HuH-7.5 (cell line): Measurements from ENCODE around the gene ISCU.

Source experiments
- DNase-seq: peaks from one replicate; pipeline ENCODE4 v3.0.0; 2011; ENCODE audit warnings: low spot score

ISCU gene

GRCh38 chr12:108562348-108563135 lies at the start of gene ISCU:
TSS of gene ISCU (plus strand) at chr12:108562596. CDS start at chr12:108562623, 27 bp downstream.
- peak; percentile 87 for DNase-seq

GRCh38 chr12:108514468-108514972 lies 47.9 kb upstream of the ISCU start:
- no peak for DNase-seq

- DNase-seq, result peak; percentile 91
These were observed 47.2 kb upstream of the ISCU start, which contains the start of gene FICD for GRCh38 chr12:108514973-108515814. TSS of gene FICD (plus strand) at chr12:108515277. CDS start at chr12:108516973, 1,696 bp downstream.

- DNase-seq, result no peak
These were observed 46.5 kb upstream of the ISCU start for GRCh38 chr12:108515916-108516315.

GRCh38 chr12:108516511-108517275 lies 45.7 kb upstream of the ISCU start:
- no peak for DNase-seq

- no peak for DNase-seq
These were observed 44.9 kb upstream of the ISCU start for GRCh38 chr12:108517288-108518100.

GRCh38 chr12:108518101-108518715 lies 44.2 kb upstream of the ISCU start:
- no peak for DNase-seq

GRCh38 chr12:108518716-108519496 lies 43.5 kb upstream of the ISCU start:
- no peak for DNase-seq

- peak; percentile 29 for DNase-seq
These were observed 42.8 kb upstream of the ISCU start for GRCh38 chr12:108519558-108519957.

GRCh38 chr12:108523365-108523764 lies 39.0 kb upstream of the ISCU start:
- DNase-seq, result no peak

- DNase-seq, result no peak
These were observed 36.7 kb upstream of the ISCU start for GRCh38 chr12:108525681-108526080.

GRCh38 chr12:108526482-108527165 lies 35.8 kb upstream of the ISCU start:
- DNase-seq, result no peak

GRCh38 chr12:108527166-108527496 lies 35.3 kb upstream of the ISCU start:
- no peak for DNase-seq

GRCh38 chr12:108530161-108530560 lies 32.2 kb upstream of the ISCU start:
- DNase-seq, result no peak

- DNase-seq, result no peak
These were observed 30.2 kb upstream of the ISCU start for GRCh38 chr12:108531929-108532848.

GRCh38 chr12:108538146-108538545 lies 24.2 kb upstream of the ISCU start:
- DNase-seq, result no peak

- DNase-seq, result no peak
These were observed 23.7 kb upstream of the ISCU start for GRCh38 chr12:108538616-108539195.

- DNase-seq, result no peak
These were observed 20.1 kb upstream of the ISCU start for GRCh38 chr12:108542320-108542719.
